SH-SY5Y (cell line): Measurements from ENCODE around the gene AMDHD1.

ENCODE experiments used
- GATA2 ChIP-seq: IDR thresholded peaks from 2 replicates; pipeline ENCODE4 v1.6.1; 2011; ENCODE audit warnings: mild to moderate bottlenecking, low read depth, low read length
- GATA3 ChIP-seq: IDR thresholded peaks from 2 replicates; pipeline ENCODE4 v1.6.1; 2011; ENCODE audit warnings: low read depth, mild to moderate bottlenecking, low read length, moderate library complexity

DNA sequence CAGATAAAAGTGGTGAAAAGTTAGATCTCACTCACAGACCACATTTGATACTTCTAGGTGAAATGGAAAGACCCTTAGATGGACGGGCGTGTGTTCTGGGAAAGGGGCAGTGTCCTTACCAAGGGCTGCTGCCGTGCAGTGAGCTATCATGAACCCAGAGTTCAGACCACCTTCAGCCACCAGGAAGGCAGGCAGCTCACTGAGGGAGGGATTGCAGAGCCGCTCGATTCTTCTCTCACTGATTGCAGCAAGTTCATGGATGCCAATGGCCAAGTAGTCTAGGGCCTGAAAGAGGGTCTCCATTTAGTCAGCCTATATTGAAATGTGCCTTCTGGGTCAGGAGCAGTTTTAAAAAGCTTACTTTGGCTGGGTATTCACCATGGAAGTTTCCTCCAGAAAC is 37.3 kb downstream of the AMDHD1 start:
- TF ChIP-seq GATA2 (no peak), GATA3 (no peak)
